Breast epithelium (tissue), 3 donors: Measurements from ENCODE around the gene ABAT.

Experiments used
- CTCF ChIP-seq, 3 donors: fragments of 450-650 bp; IDR thresholded peaks; one replicate each; pipeline ENCODE4 v1.5.1; 2016 to 2017; ENCODE audit warnings: antibody characterized with exemption in 3 of 3, mild to moderate bottlenecking in 3 of 3, moderate library complexity in 3 of 3
- POLR2A ChIP-seq: fragments of 450-650 bp; IDR thresholded peaks from one replicate; pipeline ENCODE4 v1.6.1; 2016; ENCODE audit warnings: antibody characterized with exemption, mild to moderate bottlenecking, moderate library complexity
- POLR2AphosphoS5 ChIP-seq, 3 donors: sonication (generic); formaldehyde crosslinking; IDR thresholded peaks; one replicate each; pipeline ENCODE4 v1.6.1; 2017; ENCODE audit warnings: antibody characterized with exemption in 3 of 3

DNA sequence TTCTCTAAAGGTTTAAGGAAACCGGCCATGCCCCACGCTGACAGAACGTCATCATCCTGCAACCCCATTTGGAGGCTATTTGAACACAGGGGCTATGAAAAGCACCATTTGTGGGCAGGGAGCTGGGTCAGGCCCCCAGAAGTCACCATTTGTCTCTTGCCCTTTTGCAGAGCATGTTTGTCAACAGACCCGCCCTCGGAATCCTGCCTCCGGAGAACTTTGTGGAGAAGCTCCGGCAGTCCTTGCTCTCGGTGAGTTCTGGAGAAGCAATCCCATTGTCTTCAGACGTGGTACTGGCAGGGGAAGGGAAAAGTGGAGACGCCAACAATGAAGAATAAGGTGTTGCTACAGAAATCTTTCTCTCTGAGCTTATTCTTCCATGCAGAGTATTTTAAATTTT lies 89.5 kb downstream of the ABAT start:
- TF ChIP-seq CTCF (IDR thresholded peaks at IDR 0.05) (no peak), POLR2AphosphoS5 (IDR thresholded peaks at IDR 0.05) (no peak), POLR2A (no peak)
